OCI-M1 (cell line): Measurements from ENCODE around the gene PROZ.

ENCODE experiments used
- DNase-seq: peaks from one replicate; lab custom pipeline; 2025; lab: John Stamatoyannopoulos, UW

PROZ gene

DNA sequence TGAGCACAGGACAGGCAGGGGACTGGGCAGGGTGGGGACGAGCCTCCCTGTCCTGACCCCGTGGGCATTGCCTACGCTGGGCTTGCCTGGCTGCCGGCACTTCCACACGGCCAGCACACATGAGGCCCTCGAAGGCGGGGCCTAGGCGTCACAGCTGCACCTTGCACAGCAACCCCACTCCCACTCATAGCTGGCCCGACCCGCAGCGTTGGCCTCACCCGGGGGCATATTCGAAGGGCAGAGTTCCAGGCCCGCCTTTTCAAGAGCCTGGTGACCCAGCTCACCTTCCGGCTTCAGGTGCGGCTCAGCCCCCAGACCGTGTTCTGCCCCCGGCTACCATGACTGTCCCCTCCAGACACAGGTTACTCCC, 16.9 kb upstream of the PROZ start:
- no peak for DNase-seq

DNA sequence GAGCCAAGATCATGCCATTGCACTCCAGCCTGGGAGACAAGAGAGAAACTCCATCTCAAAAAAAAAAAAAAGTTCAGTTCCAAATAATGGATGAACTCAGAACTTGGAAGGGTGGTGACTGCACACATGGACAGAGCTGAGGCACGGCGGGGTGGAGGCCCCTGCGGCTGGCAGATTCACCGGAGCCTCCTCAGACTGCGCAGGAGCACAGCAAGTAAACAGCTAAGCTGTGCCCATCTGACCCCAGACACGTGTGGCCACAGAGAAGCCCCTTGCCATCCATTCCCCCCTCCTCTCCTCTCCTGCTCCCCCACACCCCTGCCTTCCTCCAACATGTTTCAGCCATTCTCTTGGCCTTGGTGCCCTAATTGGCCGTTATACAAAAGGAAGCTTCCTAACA, 15.6 kb upstream of the PROZ start:
- no peak for DNase-seq

DNA sequence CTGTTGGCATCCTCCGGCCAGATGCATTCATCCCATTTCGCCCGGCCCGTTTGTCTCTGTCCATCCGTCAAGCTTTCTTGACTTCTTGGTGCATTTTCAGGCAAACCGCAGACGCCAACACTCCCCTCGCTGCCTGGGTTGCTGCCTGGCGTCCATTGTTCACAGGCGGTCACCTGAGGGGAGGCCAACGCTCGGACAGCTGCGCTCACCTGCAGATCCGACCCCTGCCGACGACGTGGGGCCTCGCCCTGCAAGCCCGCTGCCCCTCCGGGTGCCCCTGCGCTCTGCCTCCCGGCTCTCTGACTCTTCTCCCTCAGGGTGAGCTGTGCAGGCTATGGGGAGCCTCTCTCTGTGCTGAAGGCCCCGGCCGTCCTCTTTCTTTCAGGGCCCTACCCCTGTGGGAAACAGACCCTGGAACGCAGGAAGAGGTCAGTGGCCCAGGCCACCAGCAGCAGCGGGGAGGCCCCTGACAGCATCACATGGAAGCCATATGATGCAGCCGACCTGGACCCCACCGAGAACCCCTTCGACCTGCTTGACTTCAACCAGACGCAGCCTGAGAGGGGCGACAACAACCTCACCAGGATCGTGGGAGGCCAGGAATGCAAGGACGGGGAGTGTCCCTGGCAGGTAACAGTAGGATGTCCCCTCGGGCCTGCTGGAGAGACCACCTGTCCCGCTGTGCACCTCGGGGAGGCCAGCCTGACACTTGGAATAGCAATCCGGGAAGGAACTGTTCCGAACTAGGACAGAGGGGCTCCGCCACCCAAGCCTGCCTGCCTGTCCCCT, 14.8 kb upstream of the PROZ start:
- DNase-seq = no peak

- no peak for DNase-seq
Measured at GRCh38 chr13:113144255-113144629, 14.2 kb upstream of the PROZ start.

DNA sequence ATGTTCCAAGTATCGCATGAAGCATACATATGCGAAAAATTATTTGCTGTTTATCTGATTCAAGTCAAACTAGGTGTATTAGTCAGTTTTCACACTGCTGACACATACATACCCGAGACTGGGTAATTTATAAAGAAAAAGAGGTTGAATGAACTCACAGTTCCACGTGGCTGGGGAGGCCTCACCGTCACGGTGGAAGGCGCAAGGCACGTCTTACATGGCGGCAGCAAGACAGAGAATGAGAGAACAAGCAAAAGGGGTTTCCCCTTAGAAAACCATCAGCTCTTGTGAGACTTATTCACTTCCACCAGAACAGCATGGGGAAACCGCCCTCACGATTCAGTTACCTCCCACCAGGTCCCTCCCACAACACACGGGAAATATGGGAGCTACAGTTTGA, 13.0 kb upstream of the PROZ start:
- DNase-seq = no peak

DNA sequence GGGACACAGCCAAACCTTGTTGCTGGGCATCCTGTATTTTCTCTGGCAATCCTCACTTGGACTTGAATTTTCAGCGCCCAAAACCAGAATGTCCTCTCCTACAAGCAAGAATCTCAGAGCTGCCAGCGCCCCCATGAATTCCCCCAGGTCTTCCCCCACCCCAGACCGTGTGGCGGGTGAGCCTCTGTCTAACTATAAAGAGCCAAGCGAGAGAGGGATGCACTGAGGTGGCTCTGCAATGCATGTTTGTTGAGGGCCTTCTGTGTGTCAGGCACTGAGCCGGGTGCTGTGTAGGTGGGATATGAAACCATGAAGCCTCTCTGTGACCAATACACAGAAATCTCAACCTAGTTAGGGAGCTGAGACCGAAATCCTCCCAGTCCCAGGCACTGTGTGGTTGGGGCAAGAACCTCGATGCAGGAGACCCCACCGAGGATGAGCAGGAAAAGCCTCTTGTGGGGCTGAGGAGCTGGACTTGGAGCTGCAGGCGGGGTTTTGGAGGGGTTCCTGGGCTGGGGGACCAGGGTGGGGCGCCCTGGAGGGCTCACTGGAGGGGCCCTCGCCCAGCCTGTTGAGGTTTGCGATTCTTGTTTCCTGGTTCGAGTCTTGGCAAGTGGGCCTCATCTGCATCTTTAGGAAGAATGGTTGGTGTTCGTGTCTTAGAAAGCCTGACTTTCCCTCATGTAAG, 12.4 kb upstream of the PROZ start:
- DNase-seq = no peak

DNA sequence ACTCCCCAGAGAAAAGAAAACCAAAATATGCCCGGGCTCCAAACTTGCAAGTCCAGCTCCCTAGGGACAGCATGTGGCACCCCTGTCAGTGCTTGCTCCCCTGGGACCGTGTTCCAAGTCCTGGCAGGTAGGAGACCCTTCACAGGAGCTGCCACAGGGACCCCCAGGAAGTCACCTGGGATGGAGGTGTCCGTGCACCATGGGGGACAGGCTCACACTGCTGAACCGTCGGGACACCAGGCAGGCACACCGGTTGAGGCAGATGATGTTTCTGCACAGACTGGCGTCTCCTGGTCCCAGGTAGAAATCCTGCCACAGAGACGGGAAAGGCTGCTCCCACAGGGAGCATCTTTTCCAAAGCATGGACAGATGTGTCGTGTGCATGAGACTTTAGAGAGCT, 11.7 kb upstream of the PROZ start:
- no peak for DNase-seq

- no peak for DNase-seq
Measured at GRCh38 chr13:113147206-113147605, 11.2 kb upstream of the PROZ start.

DNA sequence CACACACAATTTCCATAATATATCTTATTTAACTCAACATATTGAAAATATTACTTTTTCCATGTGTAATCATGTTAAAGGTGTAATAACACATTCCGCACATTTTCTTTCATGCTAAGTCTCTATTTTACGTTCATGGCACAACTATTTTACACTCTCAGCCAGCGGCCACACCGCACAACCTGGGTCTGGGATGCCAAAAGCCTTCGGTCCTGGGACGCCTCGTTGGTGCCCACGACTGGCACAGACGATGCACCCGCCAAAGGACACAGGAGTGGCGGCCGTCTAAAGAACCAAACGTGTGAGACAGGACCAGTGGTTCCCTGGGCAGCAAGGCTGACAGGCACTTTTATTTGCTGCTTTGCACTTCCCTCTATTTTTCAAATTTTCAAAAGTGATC, 10.0 kb upstream of the PROZ start:
- no peak for DNase-seq

DNA sequence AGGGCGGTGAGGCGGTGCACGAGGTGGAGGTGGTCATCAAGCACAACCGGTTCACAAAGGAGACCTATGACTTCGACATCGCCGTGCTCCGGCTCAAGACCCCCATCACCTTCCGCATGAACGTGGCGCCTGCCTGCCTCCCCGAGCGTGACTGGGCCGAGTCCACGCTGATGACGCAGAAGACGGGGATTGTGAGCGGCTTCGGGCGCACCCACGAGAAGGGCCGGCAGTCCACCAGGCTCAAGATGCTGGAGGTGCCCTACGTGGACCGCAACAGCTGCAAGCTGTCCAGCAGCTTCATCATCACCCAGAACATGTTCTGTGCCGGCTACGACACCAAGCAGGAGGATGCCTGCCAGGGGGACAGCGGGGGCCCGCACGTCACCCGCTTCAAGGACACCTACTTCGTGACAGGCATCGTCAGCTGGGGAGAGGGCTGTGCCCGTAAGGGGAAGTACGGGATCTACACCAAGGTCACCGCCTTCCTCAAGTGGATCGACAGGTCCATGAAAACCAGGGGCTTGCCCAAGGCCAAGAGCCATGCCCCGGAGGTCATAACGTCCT, 9.4 kb upstream of the PROZ start:
- DNase-seq = no peak

- DNase-seq = no peak
Measured at GRCh38 chr13:113149711-113150549, 8.5 kb upstream of the PROZ start.

- no peak for DNase-seq
Measured at GRCh38 chr13:113150550-113151365, 7.7 kb upstream of the PROZ start.

GRCh38 chr13:113151745-113152690, 6.4 kb upstream of the PROZ start:
- no peak for DNase-seq

- no peak for DNase-seq
Measured at GRCh38 chr13:113152691-113152983, 5.8 kb upstream of the PROZ start.

DNA sequence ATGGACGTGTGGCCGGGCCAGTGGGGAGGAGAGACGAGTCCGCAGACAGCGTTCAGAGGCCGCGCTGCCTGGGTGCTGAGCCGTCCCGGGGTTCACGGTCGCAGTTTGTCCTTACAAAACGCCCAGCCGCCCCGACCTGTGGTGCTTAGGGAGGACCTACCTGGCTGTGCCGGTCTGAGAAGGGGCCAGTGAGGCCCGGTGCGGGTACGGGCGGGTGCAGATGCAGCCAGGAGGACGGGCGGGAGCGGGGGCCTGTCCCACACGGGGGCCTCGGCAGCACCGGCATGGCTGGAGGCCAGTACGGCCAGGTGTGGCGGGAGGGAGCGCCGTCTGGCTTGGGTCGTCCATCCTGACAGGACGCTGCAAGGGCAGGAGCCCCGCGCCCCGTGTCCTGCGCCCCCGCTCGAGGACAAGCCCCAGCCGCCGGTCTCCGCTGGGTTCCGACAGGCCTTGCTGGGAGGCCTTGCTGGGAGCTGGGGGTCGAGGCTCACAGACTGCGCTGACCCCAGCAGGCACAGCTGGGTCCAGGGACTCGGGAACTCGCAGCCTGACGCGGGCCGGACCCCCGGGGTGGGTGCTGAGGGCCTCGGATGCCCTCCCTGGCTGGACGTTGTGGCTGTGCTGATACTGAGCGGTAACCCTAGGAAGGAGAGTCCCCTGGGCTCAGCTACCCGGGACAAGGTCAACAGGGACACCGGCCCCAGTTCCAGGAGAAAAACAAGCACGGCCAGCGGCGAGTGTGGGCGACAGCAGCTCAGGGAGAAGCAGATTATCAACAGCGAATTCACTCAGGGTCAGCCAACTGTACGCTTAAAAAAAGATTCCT, 5.3 kb upstream of the PROZ start:
- no peak for DNase-seq

GRCh38 chr13:113153810-113154748, 4.4 kb upstream of the PROZ start:
- DNase-seq = peak; percentile 70

GRCh38 chr13:113155201-113155600, 3.2 kb upstream of the PROZ start:
- DNase-seq = peak; percentile 63

DNA sequence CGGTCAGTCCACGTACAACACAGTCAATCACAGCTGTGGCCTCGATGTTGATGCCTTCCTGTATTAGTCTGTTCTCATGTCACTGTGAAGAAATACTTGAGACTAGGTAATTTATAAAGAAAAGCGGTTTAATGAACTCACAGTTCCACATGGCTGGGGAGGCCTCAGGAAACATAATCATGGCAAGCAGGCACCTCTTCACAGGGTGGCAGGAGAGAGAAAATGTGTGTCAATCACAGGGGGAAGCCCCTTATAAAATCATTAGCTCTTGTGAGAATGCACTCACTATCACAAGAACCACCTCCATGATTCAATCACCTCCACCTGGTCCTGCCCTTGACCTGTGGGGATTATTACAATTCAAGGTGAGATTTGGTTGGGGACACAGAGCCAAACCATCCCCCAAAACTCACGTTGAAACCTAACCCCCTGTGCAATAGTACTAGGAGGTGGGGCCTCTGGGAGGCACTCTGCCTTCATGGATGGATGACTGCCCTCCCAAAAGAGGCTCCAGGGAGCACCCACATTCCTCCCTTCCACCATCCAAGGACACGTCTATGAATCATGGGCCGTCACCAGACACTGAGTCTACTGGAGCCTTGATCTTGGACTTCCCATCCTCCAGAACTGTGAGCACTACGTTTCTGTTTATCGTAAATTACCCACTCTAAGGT, 2.3 kb upstream of the PROZ start:
- DNase-seq = no peak
